Neural progenitor cell (in vitro differentiated cells): ENCODE data around the gene EIF4G3. TPM values are rescaled to one million over a fixed set of nuclear protein-coding genes. Genes with fewer than 3 reads are reported as not detected.

ENCODE experiments used
- DNase-seq: peaks from one replicate; pipeline ENCODE4 v3.0.0-alpha.2; 2016; ENCODE audit warnings: low spot score
- H2AFZ ChIP-seq: fragments of 200-600 bp; sonication (generic); replicated peaks from 2 replicates; pipeline ENCODE4 v1.6.1; 2016; ENCODE audit warnings: antibody characterized with exemption
- H3F3A ChIP-seq: fragments of 200-600 bp; sonication (generic); 2 replicates; pipeline ENCODE4 v1.6.1; 2016; ENCODE audit warnings: antibody characterized with exemption, low read depth
- H3K27ac ChIP-seq: fragments of 200-600 bp; sonication (generic); 2 replicates; pipeline ENCODE4 v1.5.1; 2016; ENCODE audit warnings: mild to moderate bottlenecking
- H3K27me3 ChIP-seq: fragments of 200-600 bp; sonication (generic); 2 replicates; pipeline ENCODE4 v1.6.1; 2016; ENCODE audit warnings: mild to moderate bottlenecking, moderate library complexity
- H3K36me3 ChIP-seq: fragments of 200-600 bp; sonication (generic); 2 replicates; pipeline ENCODE4 v1.5.1; 2016
- H3K4me1 ChIP-seq: fragments of 200-600 bp; sonication (generic); 2 replicates; pipeline ENCODE4 v1.6.1; 2016; ENCODE audit warnings: mixed run types
- H3K4me2 ChIP-seq: fragments of 200-600 bp; sonication (generic); 2 replicates; pipeline ENCODE4 v1.6.1; 2016
- H3K4me3 ChIP-seq: fragments of 200-600 bp; sonication (generic); 2 replicates; pipeline ENCODE4 v1.5.1; 2016
- H3K79me2 ChIP-seq: fragments of 200-600 bp; sonication (generic); 2 replicates; pipeline ENCODE4 v1.6.1; 2016; ENCODE audit warnings: low read depth
- H3K9ac ChIP-seq: fragments of 200-600 bp; sonication (generic); 2 replicates; pipeline ENCODE4 v1.6.1; 2016
- H3K9me3 ChIP-seq: fragments of 200-600 bp; sonication (generic); 2 replicates; pipeline ENCODE4 v1.5.1; 2016; ENCODE audit warnings: low read depth
- H4K20me1 ChIP-seq: fragments of 200-600 bp; sonication (generic); 2 replicates; pipeline ENCODE4 v1.6.1; 2016; ENCODE audit warnings: low read depth
- H3K27ac Mint-ChIP-seq: 3 replicates; pipeline ENCODE4 v1.8.0; 2021; ENCODE audit warnings: mixed read lengths
- H3K27me3 Mint-ChIP-seq: 2 replicates; pipeline ENCODE4 v1.8.0; 2022; ENCODE audit warnings: low read depth, mild to moderate bottlenecking, inconsistent platforms, moderate library complexity, mixed read lengths; ENCODE audit not compliant: insufficient read depth
- H3K36me3 Mint-ChIP-seq: 3 replicates; pipeline ENCODE4 v1.8.0; 2021; ENCODE audit warnings: mixed read lengths
- H3K4me1 Mint-ChIP-seq: 3 replicates; pipeline ENCODE4 v1.8.0; 2021; ENCODE audit warnings: mixed read lengths
- H3K4me3 Mint-ChIP-seq: 3 replicates; pipeline ENCODE4 v1.8.0; 2021; ENCODE audit warnings: mild to moderate bottlenecking, moderate library complexity, mixed read lengths
- H3K9me3 Mint-ChIP-seq: 3 replicates; pipeline ENCODE4 v1.8.0; 2020; ENCODE audit warnings: mixed read lengths
- CTCF ChIP-seq: fragments of 200-600 bp; sonication (generic); IDR thresholded peaks from 2 replicates; pipeline ENCODE4 v1.5.1; 2017; ENCODE audit warnings: antibody characterized with exemption, mild to moderate bottlenecking
- EZH2 ChIP-seq: fragments of 200-600 bp; sonication (generic); IDR thresholded peaks from 2 replicates; pipeline ENCODE4 v1.6.1; 2017; ENCODE audit warnings: antibody characterized with exemption, mild to moderate bottlenecking, moderate library complexity
- EZH2phosphoT487 ChIP-seq: fragments of 200-600 bp; sonication (generic); IDR thresholded peaks from 2 replicates; pipeline ENCODE4 v1.6.1; 2017; ENCODE audit warnings: antibody characterized with exemption
- total RNA-seq: library from RNA; depleted of rRNA; stranded (reverse); fragments of >200 nt; gene quantifications from 2 replicates; pipeline ENCODE4 v1.2.3, GENCODE V29; 2015; ENCODE audit warnings: low replicate concordance

Gene EIF4G3
- total RNA-seq, 1 donor from 2014 or later, result 73.4 TPM

- Mint-ChIP-seq H3K27me3 (no peaks in the 10 kb centered on the region), H3K27ac (no peak overlapping the region), H3K4me1 (no peaks in the 10 kb centered on the region), H3K36me3 (peaks cover 38% of the 10 kb centered on the region), H3K9me3 (no peaks in the 10 kb centered on the region), H3K4me3 (no peak overlapping the region)
- H3K27me3 ChIP-seq, result no peaks in the 10 kb centered on the region
- H3K4me2 ChIP-seq, result no peak overlapping the region
- no peak overlapping the region for H3K9ac ChIP-seq
- no peaks in the 10 kb centered on the region for H4K20me1 ChIP-seq
- no peaks in the 10 kb centered on the region for H3K4me1 ChIP-seq
- H3K79me2 ChIP-seq, result no peaks in the 10 kb centered on the region
- no peaks in the 10 kb centered on the region for H3F3A ChIP-seq
- no peak overlapping the region for H3K27ac ChIP-seq
- peaks cover 21% of the 10 kb centered on the region for H3K36me3 ChIP-seq
- H3K9me3 ChIP-seq, result no peaks in the 10 kb centered on the region
- no peak overlapping the region for H3K4me3 ChIP-seq
- H2AFZ ChIP-seq, result no peak overlapping the region
- DNase-seq, result no peak
- TF ChIP-seq EZH2, result no peak
- no peak for TF ChIP-seq CTCF
- TF ChIP-seq EZH2phosphoT487, result no peak
Observed at GRCh38 chr1:20850021-20850420, 326.7 kb downstream of the EIF4G3 start.

GRCh38 chr1:20849100-20849499 lies 327.6 kb downstream of the EIF4G3 start:
- Histone ChIP-seq H3K27me3 (no peaks in the 10 kb centered on the region), H3K4me2 (no peak overlapping the region), H3K9ac (no peak overlapping the region), H2AFZ (no peak overlapping the region), H3K27ac (no peak overlapping the region), H3K79me2 (no peaks in the 10 kb centered on the region), H3K4me1 (no peaks in the 10 kb centered on the region), H3F3A (no peaks in the 10 kb centered on the region), H4K20me1 (no peaks in the 10 kb centered on the region), H3K36me3 (peaks cover 20% of the 10 kb centered on the region), H3K9me3 (no peaks in the 10 kb centered on the region), H3K4me3 (no peak overlapping the region)
- Mint-ChIP-seq H3K27ac (no peak overlapping the region), H3K9me3 (no peaks in the 10 kb centered on the region), H3K36me3 (peaks cover 45% of the 10 kb centered on the region), H3K4me1 (no peaks in the 10 kb centered on the region), H3K4me3 (no peak overlapping the region), H3K27me3 (no peaks in the 10 kb centered on the region)
- no peak for TF ChIP-seq CTCF
- no peak for TF ChIP-seq EZH2phosphoT487
- no peak for TF ChIP-seq EZH2
- no peak for DNase-seq

GRCh38 chr1:20848162-20848561 lies 328.5 kb downstream of the EIF4G3 start:
- TF ChIP-seq CTCF (no peak), EZH2 (no peak)
- Histone ChIP-seq H2AFZ (no peak overlapping the region), H3K79me2 (no peaks in the 10 kb centered on the region), H4K20me1 (no peaks in the 10 kb centered on the region), H3F3A (no peaks in the 10 kb centered on the region), H3K4me1 (no peaks in the 10 kb centered on the region), H3K9ac (no peak overlapping the region), H3K27me3 (no peaks in the 10 kb centered on the region), H3K27ac (no peak overlapping the region), H3K9me3 (no peaks in the 10 kb centered on the region), H3K36me3 (peaks cover 15% of the 10 kb centered on the region), H3K4me2 (no peak overlapping the region), H3K4me3 (no peak overlapping the region)
- Mint-ChIP-seq H3K4me3 (no peak overlapping the region), H3K27me3 (no peaks in the 10 kb centered on the region), H3K9me3 (no peaks in the 10 kb centered on the region), H3K36me3 (peaks cover 41% of the 10 kb centered on the region), H3K4me1 (no peaks in the 10 kb centered on the region), H3K27ac (no peak overlapping the region)
- no peak for DNase-seq
